Measurements from ENCODE around the gene DUSP22. TPM values are rescaled to one million over a fixed set of nuclear protein-coding genes. Genes with fewer than 3 reads are reported as not detected.

DUSP22 gene
- total and polyA plus RNA-seq, 8 donors: 27.3 to 48.8 (median 33.7) TPM

- intact Hi-C loops (cut with DNase I): no loop called here
- Histone ChIP-seq H3K4me3 (no peak overlapping the region), H3K9me3 (no peaks in the 10 kb centered on the region), H3K36me3 (peaks cover 0 to 18% of the 10 kb centered on the region in 2 donors), H3K27ac (no peak overlapping the region), H3K27me3 (no peaks in the 10 kb centered on the region), H3K4me1 (peaks cover 7 to 23% of the 10 kb centered on the region in 2 donors)
- TF ChIP-seq, protein P1, sequence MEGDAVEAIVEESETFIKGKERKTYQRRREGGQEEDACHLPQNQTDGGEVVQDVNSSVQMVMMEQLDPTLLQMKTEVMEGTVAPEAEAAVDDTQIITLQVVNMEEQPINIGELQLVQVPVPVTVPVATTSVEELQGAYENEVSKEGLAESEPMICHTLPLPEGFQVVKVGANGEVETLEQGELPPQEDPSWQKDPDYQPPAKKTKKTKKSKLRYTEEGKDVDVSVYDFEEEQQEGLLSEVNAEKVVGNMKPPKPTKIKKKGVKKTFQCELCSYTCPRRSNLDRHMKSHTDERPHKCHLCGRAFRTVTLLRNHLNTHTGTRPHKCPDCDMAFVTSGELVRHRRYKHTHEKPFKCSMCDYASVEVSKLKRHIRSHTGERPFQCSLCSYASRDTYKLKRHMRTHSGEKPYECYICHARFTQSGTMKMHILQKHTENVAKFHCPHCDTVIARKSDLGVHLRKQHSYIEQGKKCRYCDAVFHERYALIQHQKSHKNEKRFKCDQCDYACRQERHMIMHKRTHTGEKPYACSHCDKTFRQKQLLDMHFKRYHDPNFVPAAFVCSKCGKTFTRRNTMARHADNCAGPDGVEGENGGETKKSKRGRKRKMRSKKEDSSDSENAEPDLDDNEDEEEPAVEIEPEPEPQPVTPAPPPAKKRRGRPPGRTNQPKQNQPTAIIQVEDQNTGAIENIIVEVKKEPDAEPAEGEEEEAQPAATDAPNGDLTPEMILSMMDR (IDR thresholded peaks at IDR 0.05): no peak
- no peak for ATAC-seq
- no peak for DNase-seq
Observed at GRCh38 chr6:308307-308706, 16.0 kb downstream of the DUSP22 start.

- no peak overlapping the region for H3K4me3 ChIP-seq
- ATAC-seq: no peak
- H3K9me3 ChIP-seq: no peaks in the 10 kb centered on the region
- H3K36me3 ChIP-seq: peaks cover 0 to 18% of the 10 kb centered on the region in 2 donors
- no peak for DNase-seq
- peaks cover 7 to 28% of the 10 kb centered on the region in 2 donors for H3K4me1 ChIP-seq
- H3K27ac ChIP-seq: no peak overlapping the region
- intact Hi-C loops (cut with DNase I): no loop called here
- no peaks in the 10 kb centered on the region for H3K27me3 ChIP-seq
- TF ChIP-seq, protein P1 (IDR thresholded peaks at IDR 0.05): no peak
Observed at GRCh38 chr6:308768-309167, 16.5 kb downstream of the DUSP22 start.

GRCh38 chr6:309947-310346 is 17.7 kb downstream of the DUSP22 start:
- Histone ChIP-seq H3K27me3 (no peaks in the 10 kb centered on the region), H3K27ac (no peak overlapping the region), H3K4me3 (no peak overlapping the region), H3K4me1 (peaks cover 7 to 30% of the 10 kb centered on the region in 2 donors), H3K9me3 (no peaks in the 10 kb centered on the region), H3K36me3 (peaks cover 0 to 8% of the 10 kb centered on the region in 2 donors)
- intact Hi-C loops (cut with DNase I): no loop called here
- TF ChIP-seq, protein P1 (IDR thresholded peaks at IDR 0.05): no peak
- DNase-seq (peak in 1 of 4 donors; percentile 77), ATAC-seq (no peak)

GRCh38 chr6:310671-311070 is 18.4 kb downstream of the DUSP22 start:
- DNase-seq (no peak), ATAC-seq (no peak)
- no peak overlapping the region for H3K27ac ChIP-seq
- TF ChIP-seq, protein P1 (IDR thresholded peaks at IDR 0.05): no peak
- peaks cover 0 to 4% of the 10 kb centered on the region in 2 donors for H3K36me3 ChIP-seq
- no peaks in the 10 kb centered on the region for H3K27me3 ChIP-seq
- peaks cover 7 to 30% of the 10 kb centered on the region in 2 donors for H3K4me1 ChIP-seq
- no peak overlapping the region for H3K4me3 ChIP-seq
- no peaks in the 10 kb centered on the region for H3K9me3 ChIP-seq
- intact Hi-C loops (cut with DNase I): no loop called here

DNA sequence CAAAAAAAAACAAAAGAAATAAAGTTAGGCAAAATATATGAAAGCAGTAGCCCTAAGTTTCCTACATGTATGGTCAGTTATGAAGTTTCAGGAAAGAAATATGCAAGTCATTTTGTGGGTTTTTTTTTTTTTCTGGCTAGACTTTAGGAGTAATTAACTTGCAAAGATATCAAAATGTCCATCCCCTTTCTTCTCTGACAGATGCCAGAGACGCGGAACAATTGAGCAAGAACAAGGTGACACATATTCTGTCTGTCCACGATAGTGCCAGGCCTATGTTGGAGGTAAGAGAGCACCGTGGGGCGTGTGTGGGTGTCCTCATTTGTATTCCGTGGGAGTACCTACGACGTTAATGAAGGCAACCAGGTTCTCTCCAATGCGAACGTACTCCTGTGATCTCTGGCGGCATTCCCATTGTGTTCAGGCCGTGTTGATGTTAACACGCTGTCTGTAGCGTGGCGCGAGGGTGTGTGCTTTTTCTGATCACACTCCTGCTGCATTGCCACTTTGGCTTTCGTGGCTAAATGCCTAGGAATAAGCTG is 19.5 kb downstream of the DUSP22 start:
- peaks cover 7 to 30% of the 10 kb centered on the region in 2 donors for H3K4me1 ChIP-seq
- H3K36me3 ChIP-seq: peaks cover 0 to 3% of the 10 kb centered on the region in 2 donors
- peak overlapping the region in 1 of 2 donors; percentile 9 for H3K27ac ChIP-seq
- TF ChIP-seq, protein P1 (IDR thresholded peaks at IDR 0.05): no peak
- no peaks in the 10 kb centered on the region for H3K27me3 ChIP-seq
- H3K4me3 ChIP-seq: no peak overlapping the region
- intact Hi-C loops (cut with DNase I): no loop called here
- ATAC-seq (no peak), DNase-seq (no peak)
- H3K9me3 ChIP-seq: no peaks in the 10 kb centered on the region
